Esophagus mucosa (tissue), 1 donor: ENCODE data around the gene TUBA3D. TPM values are rescaled to one million over a fixed set of nuclear protein-coding genes. Genes with fewer than 3 reads are reported as not detected.

Experiments
- total RNA-seq: library from RNA; stranded (reverse); gene quantifications from one replicate; pipeline ENCODE4 v1.2.4, GENCODE V29; 2023
- donor health status: DM: yes; HTN: yes; CAD: no.

TUBA3D gene
- total RNA-seq, 1 donor from 2014 or later, result not detected

Other genes starting within 250 kb of the TUBA3D start
- gene RAB6D, start 112.0 kb upstream of the TUBA3D start, total RNA-seq, result not detected
- gene MZT2A, start 16.3 kb downstream of the TUBA3D start, total RNA-seq, result 113 TPM
- 1.4 TPM for gene CCDC74A, start 51.8 kb downstream of the TUBA3D start, total RNA-seq